ENCODE results near the gene PRR23A.

DNA sequence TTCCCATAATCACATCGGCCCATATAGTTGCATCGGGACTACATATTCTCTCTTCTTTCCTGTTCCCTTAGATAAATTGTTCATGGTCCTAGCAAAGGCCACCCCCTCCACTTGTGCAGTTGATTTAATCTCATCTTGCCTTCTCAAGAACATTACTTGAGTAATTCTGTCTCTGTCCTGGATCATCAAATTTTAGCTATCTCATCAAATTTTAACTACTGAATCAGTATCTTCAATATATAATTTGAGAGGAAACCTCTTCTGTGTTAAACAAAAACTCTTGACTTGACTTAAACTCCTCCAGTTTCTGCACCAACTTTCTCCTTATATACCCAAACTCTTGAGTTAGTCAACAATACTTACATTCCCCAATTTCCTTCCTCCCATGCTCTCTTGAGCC is 18.9 kb upstream of the PRR23A start:
- TF ChIP-seq, protein P1, sequence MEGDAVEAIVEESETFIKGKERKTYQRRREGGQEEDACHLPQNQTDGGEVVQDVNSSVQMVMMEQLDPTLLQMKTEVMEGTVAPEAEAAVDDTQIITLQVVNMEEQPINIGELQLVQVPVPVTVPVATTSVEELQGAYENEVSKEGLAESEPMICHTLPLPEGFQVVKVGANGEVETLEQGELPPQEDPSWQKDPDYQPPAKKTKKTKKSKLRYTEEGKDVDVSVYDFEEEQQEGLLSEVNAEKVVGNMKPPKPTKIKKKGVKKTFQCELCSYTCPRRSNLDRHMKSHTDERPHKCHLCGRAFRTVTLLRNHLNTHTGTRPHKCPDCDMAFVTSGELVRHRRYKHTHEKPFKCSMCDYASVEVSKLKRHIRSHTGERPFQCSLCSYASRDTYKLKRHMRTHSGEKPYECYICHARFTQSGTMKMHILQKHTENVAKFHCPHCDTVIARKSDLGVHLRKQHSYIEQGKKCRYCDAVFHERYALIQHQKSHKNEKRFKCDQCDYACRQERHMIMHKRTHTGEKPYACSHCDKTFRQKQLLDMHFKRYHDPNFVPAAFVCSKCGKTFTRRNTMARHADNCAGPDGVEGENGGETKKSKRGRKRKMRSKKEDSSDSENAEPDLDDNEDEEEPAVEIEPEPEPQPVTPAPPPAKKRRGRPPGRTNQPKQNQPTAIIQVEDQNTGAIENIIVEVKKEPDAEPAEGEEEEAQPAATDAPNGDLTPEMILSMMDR (conservative IDR thresholded peaks at IDR 0.05 in 1 of 2, IDR thresholded peaks at IDR 0.05 in 1 of 2; ENCODE audit: low read depth in 1 of 2, low read length in 2 of 2) = no peak
- TF ChIP-seq EZH2 (IDR thresholded peaks at IDR 0.05; ENCODE audit: low read length, missing control alignments) = no peak
